Activated T-cell treated with anti-CD3 and anti-CD28 coated beads for 24 hours (primary cell): Measurements from ENCODE around the gene ACVR1C.
"Not testable (repeated sequence)": the region's sequence is repeated elsewhere in the genome, so short reads cannot be mapped to it uniquely, and the experiment has no call there.

Experiments
- DNase-seq: peaks from one replicate; pipeline ENCODE4 v3.0.0-alpha.2; 2020; ENCODE audit warnings: low read depth

The ACVR1C gene

GRCh38 chr2:157574165-157574564 is 54.5 kb downstream of the ACVR1C start:
- DNase-seq: no peak

GRCh38 chr2:157572725-157573124 is 55.9 kb downstream of the ACVR1C start:
- DNase-seq: no peak

- DNase-seq: not testable (repeated sequence)
Measured at GRCh38 chr2:157566623-157567022, 62.0 kb downstream of the ACVR1C start.

GRCh38 chr2:157566113-157566512 is 62.6 kb downstream of the ACVR1C start:
- not testable (repeated sequence) for DNase-seq

- no peak for DNase-seq
Measured at GRCh38 chr2:157565550-157565949, 63.1 kb downstream of the ACVR1C start.

GRCh38 chr2:157559890-157560289 is 68.8 kb downstream of the ACVR1C start:
- DNase-seq: no peak

- DNase-seq: no peak
Measured at GRCh38 chr2:157559461-157559860, 69.2 kb downstream of the ACVR1C start.

GRCh38 chr2:157559061-157559460 is 69.6 kb downstream of the ACVR1C start:
- no peak for DNase-seq

- DNase-seq: no peak
Measured at GRCh38 chr2:157557770-157558169, 70.9 kb downstream of the ACVR1C start.

GRCh38 chr2:157540102-157540501 is 88.6 kb downstream of the ACVR1C start:
- no peak for DNase-seq

- no peak for DNase-seq
Measured at GRCh38 chr2:157538064-157538463, 90.6 kb downstream of the ACVR1C start.

- DNase-seq: no peak
Measured at GRCh38 chr2:157536815-157537214, 91.8 kb downstream of the ACVR1C start.

- DNase-seq: no peak
Measured at GRCh38 chr2:157528963-157529751, 99.5 kb downstream of the ACVR1C start.

GRCh38 chr2:157526070-157526469 is 102.6 kb downstream of the ACVR1C start:
- DNase-seq: no peak

- DNase-seq: no peak
Measured at GRCh38 chr2:157523270-157524247, 105.1 kb downstream of the ACVR1C start.

GRCh38 chr2:157514966-157515365 is 113.7 kb downstream of the ACVR1C start:
- not testable (repeated sequence) for DNase-seq

GRCh38 chr2:157509744-157510143 is 118.9 kb downstream of the ACVR1C start:
- DNase-seq: no peak

- no peak for DNase-seq
Measured at GRCh38 chr2:157508676-157509075, 120.0 kb downstream of the ACVR1C start.

- no peak for DNase-seq
Measured at GRCh38 chr2:157506586-157506985, 122.1 kb downstream of the ACVR1C start.

- no peak for DNase-seq
Measured at GRCh38 chr2:157504623-157505022, 124.0 kb downstream of the ACVR1C start.

- DNase-seq: no peak
Measured at GRCh38 chr2:157501026-157501425, 127.6 kb downstream of the ACVR1C start.

- DNase-seq: no peak
Measured at GRCh38 chr2:157500334-157500733, 128.3 kb downstream of the ACVR1C start.

- DNase-seq: no peak
Measured at GRCh38 chr2:157498483-157498882, 130.2 kb downstream of the ACVR1C start.
